Measurements from ENCODE around the gene PER1. TPM values are rescaled to one million over a fixed set of nuclear protein-coding genes. Genes with fewer than 3 reads are reported as not detected.

The PER1 gene
- total and polyA plus RNA-seq, 9 of the 15 experiments (the other 6 are each of a cell fraction or from before 2014, with no cell fraction given) = 0.13 to 26.0 (median 3.4) TPM

DNA sequence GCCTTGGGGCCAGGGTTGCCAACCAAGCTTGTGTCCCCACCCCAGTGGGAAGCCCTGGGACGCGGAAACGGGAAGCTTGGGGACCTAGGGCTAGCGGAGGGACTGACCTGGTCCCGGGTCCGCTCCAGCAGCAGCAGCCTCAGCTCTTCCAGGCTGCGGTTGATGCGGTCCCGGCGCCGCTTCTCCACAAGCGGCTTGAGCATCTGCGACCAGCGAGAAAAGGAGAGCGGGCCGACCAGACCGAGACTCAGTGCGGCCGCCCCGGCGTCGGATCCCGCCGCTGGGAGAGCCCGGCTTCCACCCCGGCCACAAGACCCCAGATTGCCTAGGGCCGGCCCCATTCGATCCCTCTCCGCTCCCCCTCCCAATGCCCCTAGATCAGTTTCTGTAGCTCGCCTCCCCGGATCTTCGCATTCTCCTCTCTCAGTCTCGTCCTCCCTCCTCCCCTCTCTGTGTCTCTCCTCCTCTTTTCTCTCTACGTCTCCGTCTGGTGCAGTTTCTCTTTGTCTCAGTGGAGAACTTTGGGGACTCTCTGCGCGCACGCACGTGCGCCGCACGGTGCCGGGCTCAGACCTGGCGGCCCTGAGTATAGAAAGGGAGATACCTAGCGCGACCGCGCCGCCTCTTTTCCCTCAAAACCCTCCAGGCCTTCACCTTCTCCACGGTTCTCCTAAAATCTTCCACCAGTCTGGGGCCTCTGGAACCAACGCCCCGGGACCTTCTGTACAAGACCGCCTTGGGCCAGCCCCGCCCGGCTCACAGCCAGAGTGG lies 29.1 kb downstream of the PER1 start (continued):
- TF ChIP-seq E2F6 (IDR thresholded peaks at IDR 0.05; ENCODE audit: borderline replicate concordance in 1 of 2, extremely low read depth in 1 of 2, insufficient read depth in 1 of 2, insufficient read length in 1 of 2, low read depth in 1 of 2, low read length in 1 of 2, poor library complexity in 1 of 2, severe bottlenecking in 1 of 2) (peak in 1 of 2 experiments; percentile 83), ETV6 (IDR thresholded peaks at IDR 0.05; ENCODE audit: borderline replicate concordance in 1 of 2, low read depth in 2 of 2, low read length in 1 of 2) (no peak), ETV6 (CRISPR knock-in tag; IDR thresholded peaks at IDR 0.05; ENCODE audit: borderline replicate concordance) (no peak), HNRNPL (IDR thresholded peaks at IDR 0.05; ENCODE audit: low read depth, low read length) (no peak), MEF2A (IDR thresholded peaks at IDR 0.05; ENCODE audit: control insufficient read depth, low read depth, low read length) (no peak), ZNF717 (CRISPR knock-in tag; IDR thresholded peaks at IDR 0.05) (no peak), ZNF507 (tag; conservative IDR thresholded peaks at IDR 0.05) (no peak), ZNF79 (CRISPR knock-in tag; IDR thresholded peaks at IDR 0.05; ENCODE audit: low read depth) (no peak), ZNF695 (CRISPR knock-in tag; IDR thresholded peaks at IDR 0.05) (no peak), NRF1 (conservative IDR thresholded peaks at IDR 0.05 in 1 of 2, IDR thresholded peaks at IDR 0.05 in 1 of 2) (peak; percentile 41 to 47; a peak in 3 of 4 replicates)
- TF ChIP-seq, protein P1, sequence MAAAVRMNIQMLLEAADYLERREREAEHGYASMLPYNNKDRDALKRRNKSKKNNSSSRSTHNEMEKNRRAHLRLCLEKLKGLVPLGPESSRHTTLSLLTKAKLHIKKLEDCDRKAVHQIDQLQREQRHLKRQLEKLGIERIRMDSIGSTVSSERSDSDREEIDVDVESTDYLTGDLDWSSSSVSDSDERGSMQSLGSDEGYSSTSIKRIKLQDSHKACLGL (CRISPR knock-in tag; IDR thresholded peaks at IDR 0.05; ENCODE audit: borderline replicate concordance, poor library complexity, severe bottlenecking) = no peak
- TF ChIP-seq, protein P2, sequence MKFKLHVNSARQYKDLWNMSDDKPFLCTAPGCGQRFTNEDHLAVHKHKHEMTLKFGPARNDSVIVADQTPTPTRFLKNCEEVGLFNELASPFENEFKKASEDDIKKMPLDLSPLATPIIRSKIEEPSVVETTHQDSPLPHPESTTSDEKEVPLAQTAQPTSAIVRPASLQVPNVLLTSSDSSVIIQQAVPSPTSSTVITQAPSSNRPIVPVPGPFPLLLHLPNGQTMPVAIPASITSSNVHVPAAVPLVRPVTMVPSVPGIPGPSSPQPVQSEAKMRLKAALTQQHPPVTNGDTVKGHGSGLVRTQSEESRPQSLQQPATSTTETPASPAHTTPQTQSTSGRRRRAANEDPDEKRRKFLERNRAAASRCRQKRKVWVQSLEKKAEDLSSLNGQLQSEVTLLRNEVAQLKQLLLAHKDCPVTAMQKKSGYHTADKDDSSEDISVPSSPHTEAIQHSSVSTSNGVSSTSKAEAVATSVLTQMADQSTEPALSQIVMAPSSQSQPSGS (CRISPR knock-in tag; IDR thresholded peaks at IDR 0.05) = no peak
- TF ChIP-seq, protein P3, sequence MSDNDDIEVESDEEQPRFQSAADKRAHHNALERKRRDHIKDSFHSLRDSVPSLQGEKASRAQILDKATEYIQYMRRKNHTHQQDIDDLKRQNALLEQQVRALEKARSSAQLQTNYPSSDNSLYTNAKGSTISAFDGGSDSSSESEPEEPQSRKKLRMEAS (CRISPR knock-in tag; IDR thresholded peaks at IDR 0.05) = peak; percentile 84
- TF ChIP-seq, protein P4, sequence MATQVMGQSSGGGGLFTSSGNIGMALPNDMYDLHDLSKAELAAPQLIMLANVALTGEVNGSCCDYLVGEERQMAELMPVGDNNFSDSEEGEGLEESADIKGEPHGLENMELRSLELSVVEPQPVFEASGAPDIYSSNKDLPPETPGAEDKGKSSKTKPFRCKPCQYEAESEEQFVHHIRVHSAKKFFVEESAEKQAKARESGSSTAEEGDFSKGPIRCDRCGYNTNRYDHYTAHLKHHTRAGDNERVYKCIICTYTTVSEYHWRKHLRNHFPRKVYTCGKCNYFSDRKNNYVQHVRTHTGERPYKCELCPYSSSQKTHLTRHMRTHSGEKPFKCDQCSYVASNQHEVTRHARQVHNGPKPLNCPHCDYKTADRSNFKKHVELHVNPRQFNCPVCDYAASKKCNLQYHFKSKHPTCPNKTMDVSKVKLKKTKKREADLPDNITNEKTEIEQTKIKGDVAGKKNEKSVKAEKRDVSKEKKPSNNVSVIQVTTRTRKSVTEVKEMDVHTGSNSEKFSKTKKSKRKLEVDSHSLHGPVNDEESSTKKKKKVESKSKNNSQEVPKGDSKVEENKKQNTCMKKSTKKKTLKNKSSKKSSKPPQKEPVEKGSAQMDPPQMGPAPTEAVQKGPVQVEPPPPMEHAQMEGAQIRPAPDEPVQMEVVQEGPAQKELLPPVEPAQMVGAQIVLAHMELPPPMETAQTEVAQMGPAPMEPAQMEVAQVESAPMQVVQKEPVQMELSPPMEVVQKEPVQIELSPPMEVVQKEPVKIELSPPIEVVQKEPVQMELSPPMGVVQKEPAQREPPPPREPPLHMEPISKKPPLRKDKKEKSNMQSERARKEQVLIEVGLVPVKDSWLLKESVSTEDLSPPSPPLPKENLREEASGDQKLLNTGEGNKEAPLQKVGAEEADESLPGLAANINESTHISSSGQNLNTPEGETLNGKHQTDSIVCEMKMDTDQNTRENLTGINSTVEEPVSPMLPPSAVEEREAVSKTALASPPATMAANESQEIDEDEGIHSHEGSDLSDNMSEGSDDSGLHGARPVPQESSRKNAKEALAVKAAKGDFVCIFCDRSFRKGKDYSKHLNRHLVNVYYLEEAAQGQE (IDR thresholded peaks at IDR 0.05; ENCODE audit: borderline replicate concordance) = 0 out of 2 replicates have a peak, but pooled peaks have one; percentile 8
- TF ChIP-seq, protein P4 (CRISPR knock-in tag; IDR thresholded peaks at IDR 0.05; ENCODE audit: low read depth) = no peak

Measured in K562 (cell line).